GM10248 (cell line): Measurements from ENCODE around the gene MTR.

Source experiments
- CTCF ChIA-PET: fragments of 300-600 bp; sonication (Branson Sonifier 250); formaldehyde crosslinking; extraction: SDS; loops from one replicate; lab custom pipeline; 2021; ENCODE audit warnings: antibody characterized with exemption; lab: Yijun Ruan, JAX
- POLR2A ChIA-PET: fragments of 350-650 bp; sonication (Branson Sonifier 250); formaldehyde crosslinking; extraction: SDS; loops from one replicate; lab custom pipeline; 2020; ENCODE audit warnings: antibody characterized with exemption; lab: Yijun Ruan, JAX
- DNase-seq: peaks from one replicate; pipeline ENCODE4 v3.0.0; 2012; ENCODE audit errors: extremely low spot score
- TF ChIP-seq, protein P1 (sequence below): IDR thresholded peaks from 2 replicates; pipeline ENCODE4 v1.5.1; 2012; ENCODE audit warnings: mild to moderate bottlenecking, low read depth; ENCODE audit errors: extremely low read depth, missing control alignments, control extremely low read depth

MTR gene

DNA sequence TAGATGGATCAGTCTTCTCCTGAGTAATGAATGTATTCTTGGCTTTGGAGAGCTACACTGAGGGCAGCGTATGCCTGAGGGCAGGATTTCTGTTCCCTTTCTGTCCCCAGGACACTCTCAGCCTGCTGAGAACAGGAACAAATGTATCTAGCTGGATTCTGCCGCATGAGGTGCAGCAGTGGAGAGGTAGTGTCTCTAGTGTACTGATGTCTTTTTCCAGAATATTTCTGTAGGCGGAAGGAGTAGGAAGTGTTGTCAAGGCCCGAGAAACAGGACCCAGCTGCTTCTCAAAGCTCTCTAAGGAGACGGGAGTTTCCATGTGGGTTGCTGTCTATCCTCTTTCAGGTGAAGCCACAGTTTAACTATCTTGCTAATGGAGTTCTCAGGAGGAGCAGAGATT lies 143.7 kb downstream of the MTR start:
- DNase-seq, result no peak
- TF ChIP-seq, protein P1, sequence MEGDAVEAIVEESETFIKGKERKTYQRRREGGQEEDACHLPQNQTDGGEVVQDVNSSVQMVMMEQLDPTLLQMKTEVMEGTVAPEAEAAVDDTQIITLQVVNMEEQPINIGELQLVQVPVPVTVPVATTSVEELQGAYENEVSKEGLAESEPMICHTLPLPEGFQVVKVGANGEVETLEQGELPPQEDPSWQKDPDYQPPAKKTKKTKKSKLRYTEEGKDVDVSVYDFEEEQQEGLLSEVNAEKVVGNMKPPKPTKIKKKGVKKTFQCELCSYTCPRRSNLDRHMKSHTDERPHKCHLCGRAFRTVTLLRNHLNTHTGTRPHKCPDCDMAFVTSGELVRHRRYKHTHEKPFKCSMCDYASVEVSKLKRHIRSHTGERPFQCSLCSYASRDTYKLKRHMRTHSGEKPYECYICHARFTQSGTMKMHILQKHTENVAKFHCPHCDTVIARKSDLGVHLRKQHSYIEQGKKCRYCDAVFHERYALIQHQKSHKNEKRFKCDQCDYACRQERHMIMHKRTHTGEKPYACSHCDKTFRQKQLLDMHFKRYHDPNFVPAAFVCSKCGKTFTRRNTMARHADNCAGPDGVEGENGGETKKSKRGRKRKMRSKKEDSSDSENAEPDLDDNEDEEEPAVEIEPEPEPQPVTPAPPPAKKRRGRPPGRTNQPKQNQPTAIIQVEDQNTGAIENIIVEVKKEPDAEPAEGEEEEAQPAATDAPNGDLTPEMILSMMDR, result no peak
- CTCF ChIA-PET, result interaction anchor here (1.1 kb wide), 1 partner anchor 9 kb away, joined by 3 read pairs; no protein-coding TSS in a partner anchor
- POLR2A ChIA-PET, result no interaction called here

DNA sequence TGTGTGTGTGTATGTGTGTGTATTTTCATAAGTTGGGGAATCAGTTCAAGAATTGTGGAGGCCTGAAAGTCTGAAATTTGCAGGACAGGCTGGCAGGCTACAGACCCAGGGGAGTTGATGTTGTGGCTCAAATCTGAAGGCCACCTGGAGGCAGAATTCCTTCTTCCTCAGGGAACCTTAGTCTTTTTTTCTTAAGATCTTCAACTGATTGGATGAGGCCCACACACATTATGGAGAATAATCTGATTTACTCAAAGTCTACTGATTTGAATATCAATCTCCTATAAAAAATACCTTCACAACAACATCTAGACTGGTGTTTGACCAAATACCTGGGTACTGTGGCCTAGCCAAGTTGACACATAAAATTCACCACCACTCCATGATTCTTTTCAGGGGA lies 147.3 kb downstream of the MTR start:
- TF ChIP-seq, protein P1, result no peak
- ChIA-PET CTCF (no interaction called here), POLR2A (no interaction called here)
- no peak for DNase-seq

DNA sequence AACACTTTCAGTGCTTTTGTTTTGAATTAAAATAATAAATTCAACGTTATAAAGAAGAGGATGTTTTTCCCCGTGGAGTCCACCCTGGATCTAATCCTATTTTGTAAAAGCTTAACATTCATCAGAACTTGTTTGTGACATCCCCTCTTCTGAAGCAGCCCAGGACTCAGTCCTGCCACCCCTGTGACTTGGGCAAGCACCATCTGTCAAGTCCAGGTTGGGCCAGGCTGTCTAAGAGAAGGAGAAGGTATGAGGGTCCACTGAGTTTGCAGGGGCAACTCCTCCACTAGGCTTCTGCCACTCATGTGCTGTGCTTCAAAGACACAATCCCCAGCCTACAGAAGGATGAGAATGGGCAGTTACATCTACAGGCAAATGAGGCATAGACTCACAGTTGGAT lies 149.5 kb downstream of the MTR start:
- no peak for DNase-seq
- ChIA-PET CTCF (no interaction called here), POLR2A (no interaction called here)
- TF ChIP-seq, protein P1, result no peak

DNA sequence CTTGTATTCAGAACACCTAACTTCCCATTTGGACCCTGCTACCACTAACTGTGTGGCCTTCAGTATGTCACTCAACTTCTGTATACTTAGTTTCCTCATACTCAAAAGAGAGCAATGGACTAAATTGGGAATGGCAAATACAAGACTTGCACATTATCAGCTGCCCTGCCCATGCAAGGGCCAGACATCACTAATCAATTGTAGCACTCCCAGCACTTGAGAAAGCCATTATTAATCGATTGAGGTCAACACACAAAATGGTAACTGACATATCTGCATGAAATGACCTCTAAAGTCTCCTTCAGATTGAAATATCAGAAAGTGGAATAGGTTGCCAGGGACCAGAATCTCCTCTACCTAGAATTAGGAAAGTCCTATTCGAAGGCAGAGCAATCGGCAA lies 149.9 kb downstream of the MTR start:
- POLR2A ChIA-PET, result no interaction called here
- DNase-seq, result no peak
- CTCF ChIA-PET, result no interaction called here
- TF ChIP-seq, protein P1, result no peak

- TF ChIP-seq, protein P1, result no peak
- DNase-seq, result no peak
- CTCF ChIA-PET, result interaction anchor here (0.8 kb wide), 1 partner anchor 8 kb away, joined by 3 read pairs; no protein-coding TSS in a partner anchor
- POLR2A ChIA-PET, result no interaction called here
Measured at GRCh38 chr1:236947794-236948193, 152.7 kb downstream of the MTR start.

- POLR2A ChIA-PET, result no interaction called here
- DNase-seq, result no peak
- TF ChIP-seq, protein P1, result no peak
- CTCF ChIA-PET, result interaction anchor here (0.8 kb wide), 1 partner anchor 9 kb away, joined by 3 read pairs; no protein-coding TSS in a partner anchor
Measured at GRCh38 chr1:236948381-236948780, 153.3 kb downstream of the MTR start.
